Measurements from ENCODE around the gene XYLT1. TPM values are rescaled to one million over a fixed set of nuclear protein-coding genes. Genes with fewer than 3 reads are reported as not detected.
A peak's percentile ranks its signal among the peaks of the same experiment; 100 is the strongest.

The XYLT1 gene
- total RNA-seq, 1 donor from 2014 or later: 17.6 TPM

- Mint-ChIP-seq H3K4me1 (ENCODE audit: low read depth) (peaks cover 15% of the 10 kb centered on the region), H3K9me3 (ENCODE audit: low read depth) (peaks cover 4% of the 10 kb centered on the region), H3K4me3 (ENCODE audit: unreplicated experiment) (no peak overlapping the region), H3K27me3 (ENCODE audit: low read depth) (no peaks in the 10 kb centered on the region), H3K27ac (ENCODE audit: unreplicated experiment) (no peak overlapping the region), H3K36me3 (ENCODE audit: low read depth) (no peaks in the 10 kb centered on the region)
- no peak for DNase-seq (ENCODE audit: low spot score)
- TF ChIP-seq, protein P1, sequence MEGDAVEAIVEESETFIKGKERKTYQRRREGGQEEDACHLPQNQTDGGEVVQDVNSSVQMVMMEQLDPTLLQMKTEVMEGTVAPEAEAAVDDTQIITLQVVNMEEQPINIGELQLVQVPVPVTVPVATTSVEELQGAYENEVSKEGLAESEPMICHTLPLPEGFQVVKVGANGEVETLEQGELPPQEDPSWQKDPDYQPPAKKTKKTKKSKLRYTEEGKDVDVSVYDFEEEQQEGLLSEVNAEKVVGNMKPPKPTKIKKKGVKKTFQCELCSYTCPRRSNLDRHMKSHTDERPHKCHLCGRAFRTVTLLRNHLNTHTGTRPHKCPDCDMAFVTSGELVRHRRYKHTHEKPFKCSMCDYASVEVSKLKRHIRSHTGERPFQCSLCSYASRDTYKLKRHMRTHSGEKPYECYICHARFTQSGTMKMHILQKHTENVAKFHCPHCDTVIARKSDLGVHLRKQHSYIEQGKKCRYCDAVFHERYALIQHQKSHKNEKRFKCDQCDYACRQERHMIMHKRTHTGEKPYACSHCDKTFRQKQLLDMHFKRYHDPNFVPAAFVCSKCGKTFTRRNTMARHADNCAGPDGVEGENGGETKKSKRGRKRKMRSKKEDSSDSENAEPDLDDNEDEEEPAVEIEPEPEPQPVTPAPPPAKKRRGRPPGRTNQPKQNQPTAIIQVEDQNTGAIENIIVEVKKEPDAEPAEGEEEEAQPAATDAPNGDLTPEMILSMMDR (IDR thresholded peaks at IDR 0.05): no peak
Observed at GRCh38 chr16:17437127-17437720, 33.5 kb downstream of the XYLT1 start.

DNA sequence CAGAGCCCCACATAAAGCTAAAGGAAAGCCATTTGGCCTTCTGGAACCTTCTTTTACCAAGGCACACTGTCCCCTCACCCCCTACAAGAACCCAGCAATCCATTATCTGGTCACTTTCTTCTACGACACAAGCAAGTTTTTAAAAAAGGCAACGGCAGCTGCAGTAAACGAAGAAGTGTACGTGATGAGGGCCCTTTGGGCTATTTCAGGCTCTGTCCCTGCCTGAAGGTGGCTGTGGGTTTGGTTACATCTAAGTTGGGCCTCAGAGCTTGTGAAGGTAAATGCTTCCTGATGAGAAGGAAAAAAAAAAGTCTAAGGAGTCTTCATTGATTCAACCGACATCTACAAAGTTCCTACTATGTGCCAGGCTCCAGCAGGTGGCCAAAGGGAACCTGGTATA, 35.4 kb downstream of the XYLT1 start:
- Mint-ChIP-seq H3K4me1 (ENCODE audit: low read depth) (peaks cover 32% of the 10 kb centered on the region), H3K36me3 (ENCODE audit: low read depth) (no peaks in the 10 kb centered on the region), H3K4me3 (ENCODE audit: unreplicated experiment) (no peak overlapping the region), H3K9me3 (ENCODE audit: low read depth) (peaks cover 4% of the 10 kb centered on the region), H3K27me3 (ENCODE audit: low read depth) (no peaks in the 10 kb centered on the region), H3K27ac (ENCODE audit: unreplicated experiment) (no peak overlapping the region)
- TF ChIP-seq, protein P1 (IDR thresholded peaks at IDR 0.05): no peak
- DNase-seq (ENCODE audit: low spot score): no peak

DNA sequence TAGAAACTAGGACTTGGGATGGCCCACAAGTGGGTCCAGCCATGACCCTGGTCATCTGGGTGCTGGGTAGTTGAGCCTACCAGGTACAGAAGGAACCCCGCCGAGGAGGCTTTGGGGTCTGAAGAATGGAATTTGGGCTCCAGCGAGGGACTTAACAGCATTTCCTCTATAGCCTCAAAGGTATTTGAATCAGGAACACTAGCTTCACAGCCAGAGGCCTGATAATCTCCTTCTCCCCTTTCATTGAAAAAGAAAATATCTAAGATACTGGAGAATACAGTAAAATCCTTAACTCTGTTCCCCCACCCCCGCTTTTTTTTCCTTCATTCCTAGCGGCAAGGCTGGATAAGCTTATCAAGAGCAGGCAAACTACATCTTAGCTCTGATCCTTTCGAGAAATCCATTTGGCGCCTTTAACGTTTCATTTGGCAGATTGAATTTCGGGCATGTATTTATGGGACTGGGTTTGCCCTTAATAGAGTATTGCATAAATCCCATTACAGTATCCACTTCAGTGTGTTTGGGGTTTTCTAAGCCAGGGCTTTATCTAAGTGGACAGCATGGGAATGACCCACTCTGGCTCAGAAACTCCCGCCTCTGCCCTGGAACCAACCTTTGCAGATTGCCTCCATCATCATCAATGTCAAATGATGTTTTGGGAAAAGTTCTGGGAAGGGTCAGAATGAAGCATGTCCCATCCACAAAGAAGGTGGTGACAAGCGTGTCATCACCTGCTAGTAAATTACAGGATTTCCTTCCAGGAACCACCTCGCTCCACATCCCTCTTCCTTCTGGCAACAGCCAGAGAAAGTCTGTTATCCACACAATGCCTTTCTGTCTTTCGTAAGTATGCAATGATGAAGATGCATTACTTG, 36.9 kb downstream of the XYLT1 start:
- no peaks in the 10 kb centered on the region for H3K9me3 Mint-ChIP-seq (ENCODE audit: low read depth)
- DNase-seq (ENCODE audit: low spot score): no peak
- H3K4me3 Mint-ChIP-seq (ENCODE audit: unreplicated experiment): no peak overlapping the region
- peaks cover 32% of the 10 kb centered on the region for H3K4me1 Mint-ChIP-seq (ENCODE audit: low read depth)
- TF ChIP-seq, protein P1 (IDR thresholded peaks at IDR 0.05): no peak
- H3K27ac Mint-ChIP-seq (ENCODE audit: unreplicated experiment): no peak overlapping the region
- H3K27me3 Mint-ChIP-seq (ENCODE audit: low read depth): no peaks in the 10 kb centered on the region
- H3K36me3 Mint-ChIP-seq (ENCODE audit: low read depth): peaks cover 2% of the 10 kb centered on the region

GRCh38 chr16:17432901-17433576, 37.7 kb downstream of the XYLT1 start:
- Mint-ChIP-seq H3K4me3 (ENCODE audit: unreplicated experiment) (no peak overlapping the region), H3K4me1 (ENCODE audit: low read depth) (peaks cover 32% of the 10 kb centered on the region), H3K36me3 (ENCODE audit: low read depth) (peaks cover 2% of the 10 kb centered on the region), H3K27me3 (ENCODE audit: low read depth) (no peaks in the 10 kb centered on the region), H3K9me3 (ENCODE audit: low read depth) (no peaks in the 10 kb centered on the region), H3K27ac (ENCODE audit: unreplicated experiment) (peak overlapping the region; percentile 38)
- DNase-seq (ENCODE audit: low spot score): no peak
- TF ChIP-seq, protein P1 (IDR thresholded peaks at IDR 0.05): no peak

DNA sequence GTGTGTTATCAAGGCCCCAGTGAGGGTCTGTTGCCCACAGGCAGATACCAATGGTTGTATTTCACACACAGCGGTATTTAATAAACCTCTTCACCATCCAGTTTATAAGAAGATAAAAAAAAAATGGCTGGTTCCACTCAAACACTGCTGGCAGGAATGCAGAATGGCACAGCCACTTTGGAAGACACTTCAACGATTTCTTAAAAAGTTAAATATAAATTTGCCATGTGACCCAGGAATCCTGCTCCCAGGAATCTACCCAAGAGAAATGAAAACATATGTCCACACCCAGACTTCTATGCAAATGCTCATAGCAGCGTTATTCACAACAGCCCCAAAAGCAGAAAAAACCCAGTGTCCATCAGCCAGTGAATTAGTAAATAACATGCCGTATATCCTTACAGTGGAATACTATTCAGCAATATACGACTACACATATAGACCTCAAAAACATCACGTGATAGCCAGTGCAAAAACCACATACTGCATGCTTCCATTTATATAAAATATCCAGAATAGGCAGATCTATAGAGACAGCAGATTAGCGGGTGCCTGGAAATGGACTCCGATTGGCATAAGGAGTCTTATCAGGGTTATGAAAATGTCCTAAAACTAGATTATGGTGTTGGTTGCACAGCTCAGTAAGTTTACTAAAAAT, 38.7 kb downstream of the XYLT1 start:
- no peaks in the 10 kb centered on the region for H3K27me3 Mint-ChIP-seq (ENCODE audit: low read depth)
- peaks cover 32% of the 10 kb centered on the region for H3K4me1 Mint-ChIP-seq (ENCODE audit: low read depth)
- H3K27ac Mint-ChIP-seq (ENCODE audit: unreplicated experiment): no peak overlapping the region
- no peak for DNase-seq (ENCODE audit: low spot score)
- TF ChIP-seq, protein P1 (IDR thresholded peaks at IDR 0.05): peak; percentile 61
- H3K9me3 Mint-ChIP-seq (ENCODE audit: low read depth): no peaks in the 10 kb centered on the region
- no peak overlapping the region for H3K4me3 Mint-ChIP-seq (ENCODE audit: unreplicated experiment)
- H3K36me3 Mint-ChIP-seq (ENCODE audit: low read depth): peaks cover 3% of the 10 kb centered on the region
